ENCODE results near the gene RAB4A. TPM values are rescaled to one million over a fixed set of nuclear protein-coding genes. Genes with fewer than 3 reads are reported as not detected.

RAB4A gene
- total and polyA plus RNA-seq, 9 of the 15 experiments (the other 6 are each of a cell fraction or from before 2014, with no cell fraction given) = 8.3 to 61.0 (median 26.7) TPM

DNA sequence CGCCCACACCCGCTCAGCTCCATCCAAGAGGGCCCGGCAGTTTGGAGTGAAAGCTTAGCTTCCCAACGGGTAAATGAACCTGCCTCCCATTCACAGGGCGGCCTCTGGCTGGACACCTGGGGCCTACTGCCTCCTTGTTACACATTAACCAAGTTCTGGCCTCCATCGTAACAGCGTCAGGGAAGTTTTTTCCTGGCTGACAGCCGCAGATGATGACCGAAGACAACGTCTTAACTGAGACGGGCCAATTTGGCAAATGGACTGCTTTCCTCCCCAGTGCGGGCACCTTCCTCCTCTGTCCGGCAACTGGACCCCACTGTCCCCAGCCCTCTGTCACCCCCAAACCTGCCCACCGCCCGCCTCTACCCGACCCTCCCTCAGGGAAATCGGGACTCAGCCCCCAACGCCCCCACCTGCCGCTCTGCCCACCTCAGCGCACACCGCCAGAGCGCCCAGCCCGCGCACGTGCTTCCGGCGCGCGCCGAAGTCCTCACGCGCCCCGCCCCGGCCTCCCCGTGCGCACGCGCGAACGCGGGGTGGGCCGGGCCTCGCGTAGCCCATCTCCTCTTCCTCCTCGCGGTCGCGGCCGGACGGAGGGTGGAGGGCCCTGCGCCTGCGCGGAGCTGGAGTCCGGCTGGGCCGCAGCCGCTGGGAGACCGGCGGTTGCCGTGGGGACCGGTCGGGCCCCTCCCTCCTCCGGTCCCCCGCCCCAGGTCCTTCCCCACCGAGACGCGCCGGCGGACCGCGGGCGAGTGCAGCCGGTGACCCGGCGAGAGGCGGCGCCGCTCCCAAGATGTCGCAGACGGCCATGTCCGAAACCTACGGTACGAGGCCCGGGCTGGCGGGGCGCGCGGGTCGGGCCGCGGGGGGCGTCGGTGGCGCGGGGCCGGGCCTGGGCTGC lies at the start of gene RAB4A (continued):
- TF ChIP-seq, protein P1, sequence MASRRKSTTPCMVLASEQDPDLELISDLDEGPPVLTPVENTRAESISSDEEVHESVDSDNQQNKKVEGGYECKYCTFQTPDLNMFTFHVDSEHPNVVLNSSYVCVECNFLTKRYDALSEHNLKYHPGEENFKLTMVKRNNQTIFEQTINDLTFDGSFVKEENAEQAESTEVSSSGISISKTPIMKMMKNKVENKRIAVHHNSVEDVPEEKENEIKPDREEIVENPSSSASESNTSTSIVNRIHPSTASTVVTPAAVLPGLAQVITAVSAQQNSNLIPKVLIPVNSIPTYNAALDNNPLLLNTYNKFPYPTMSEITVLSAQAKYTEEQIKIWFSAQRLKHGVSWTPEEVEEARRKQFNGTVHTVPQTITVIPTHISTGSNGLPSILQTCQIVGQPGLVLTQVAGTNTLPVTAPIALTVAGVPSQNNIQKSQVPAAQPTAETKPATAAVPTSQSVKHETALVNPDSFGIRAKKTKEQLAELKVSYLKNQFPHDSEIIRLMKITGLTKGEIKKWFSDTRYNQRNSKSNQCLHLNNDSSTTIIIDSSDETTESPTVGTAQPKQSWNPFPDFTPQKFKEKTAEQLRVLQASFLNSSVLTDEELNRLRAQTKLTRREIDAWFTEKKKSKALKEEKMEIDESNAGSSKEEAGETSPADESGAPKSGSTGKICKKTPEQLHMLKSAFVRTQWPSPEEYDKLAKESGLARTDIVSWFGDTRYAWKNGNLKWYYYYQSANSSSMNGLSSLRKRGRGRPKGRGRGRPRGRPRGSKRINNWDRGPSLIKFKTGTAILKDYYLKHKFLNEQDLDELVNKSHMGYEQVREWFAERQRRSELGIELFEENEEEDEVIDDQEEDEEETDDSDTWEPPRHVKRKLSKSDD (conservative IDR thresholded peaks at IDR 0.05; ENCODE audit: low read length) = no peak
- TF ChIP-seq XRCC5 (IDR thresholded peaks at IDR 0.05; ENCODE audit: low read depth, low read length) (no peak), TBL1XR1 (IDR thresholded peaks at IDR 0.05; ENCODE audit: low read length in 2 of 2) (no peak), ZNF431 (CRISPR knock-in tag; IDR thresholded peaks at IDR 0.05) (peak; percentile 62; the same call in 1 of the 2 replicates), DACH1 (IDR thresholded peaks at IDR 0.05; ENCODE audit: partially characterized antibody) (no peak), KAT8 (IDR thresholded peaks at IDR 0.05; ENCODE audit: low read depth) (no peak), RBM25 (IDR thresholded peaks at IDR 0.05; ENCODE audit: low read depth, low read length, severe bottlenecking) (peak; percentile 29), ZNF184 (CRISPR knock-in tag; IDR thresholded peaks at IDR 0.05) (no peak), ZFP36 (IDR thresholded peaks at IDR 0.05; ENCODE audit: low read depth, low read length, partially characterized antibody) (no peak), BMI1 (IDR thresholded peaks at IDR 0.05; ENCODE audit: low read length) (peak; percentile 65; the same call in 1 of the 2 replicates), ADNP (tag; IDR thresholded peaks at IDR 0.05) (no peak), ZNF316 (IDR thresholded peaks at IDR 0.05) (no peak), ZNF124 (CRISPR knock-in tag; IDR thresholded peaks at IDR 0.05) (0 out of 2 replicates have a peak, but pooled peaks have one; percentile 24), HDAC8 (tag; IDR thresholded peaks at IDR 0.05) (peak; percentile 77; the same call in 1 of the 2 replicates)
- TF ChIP-seq, protein P2, sequence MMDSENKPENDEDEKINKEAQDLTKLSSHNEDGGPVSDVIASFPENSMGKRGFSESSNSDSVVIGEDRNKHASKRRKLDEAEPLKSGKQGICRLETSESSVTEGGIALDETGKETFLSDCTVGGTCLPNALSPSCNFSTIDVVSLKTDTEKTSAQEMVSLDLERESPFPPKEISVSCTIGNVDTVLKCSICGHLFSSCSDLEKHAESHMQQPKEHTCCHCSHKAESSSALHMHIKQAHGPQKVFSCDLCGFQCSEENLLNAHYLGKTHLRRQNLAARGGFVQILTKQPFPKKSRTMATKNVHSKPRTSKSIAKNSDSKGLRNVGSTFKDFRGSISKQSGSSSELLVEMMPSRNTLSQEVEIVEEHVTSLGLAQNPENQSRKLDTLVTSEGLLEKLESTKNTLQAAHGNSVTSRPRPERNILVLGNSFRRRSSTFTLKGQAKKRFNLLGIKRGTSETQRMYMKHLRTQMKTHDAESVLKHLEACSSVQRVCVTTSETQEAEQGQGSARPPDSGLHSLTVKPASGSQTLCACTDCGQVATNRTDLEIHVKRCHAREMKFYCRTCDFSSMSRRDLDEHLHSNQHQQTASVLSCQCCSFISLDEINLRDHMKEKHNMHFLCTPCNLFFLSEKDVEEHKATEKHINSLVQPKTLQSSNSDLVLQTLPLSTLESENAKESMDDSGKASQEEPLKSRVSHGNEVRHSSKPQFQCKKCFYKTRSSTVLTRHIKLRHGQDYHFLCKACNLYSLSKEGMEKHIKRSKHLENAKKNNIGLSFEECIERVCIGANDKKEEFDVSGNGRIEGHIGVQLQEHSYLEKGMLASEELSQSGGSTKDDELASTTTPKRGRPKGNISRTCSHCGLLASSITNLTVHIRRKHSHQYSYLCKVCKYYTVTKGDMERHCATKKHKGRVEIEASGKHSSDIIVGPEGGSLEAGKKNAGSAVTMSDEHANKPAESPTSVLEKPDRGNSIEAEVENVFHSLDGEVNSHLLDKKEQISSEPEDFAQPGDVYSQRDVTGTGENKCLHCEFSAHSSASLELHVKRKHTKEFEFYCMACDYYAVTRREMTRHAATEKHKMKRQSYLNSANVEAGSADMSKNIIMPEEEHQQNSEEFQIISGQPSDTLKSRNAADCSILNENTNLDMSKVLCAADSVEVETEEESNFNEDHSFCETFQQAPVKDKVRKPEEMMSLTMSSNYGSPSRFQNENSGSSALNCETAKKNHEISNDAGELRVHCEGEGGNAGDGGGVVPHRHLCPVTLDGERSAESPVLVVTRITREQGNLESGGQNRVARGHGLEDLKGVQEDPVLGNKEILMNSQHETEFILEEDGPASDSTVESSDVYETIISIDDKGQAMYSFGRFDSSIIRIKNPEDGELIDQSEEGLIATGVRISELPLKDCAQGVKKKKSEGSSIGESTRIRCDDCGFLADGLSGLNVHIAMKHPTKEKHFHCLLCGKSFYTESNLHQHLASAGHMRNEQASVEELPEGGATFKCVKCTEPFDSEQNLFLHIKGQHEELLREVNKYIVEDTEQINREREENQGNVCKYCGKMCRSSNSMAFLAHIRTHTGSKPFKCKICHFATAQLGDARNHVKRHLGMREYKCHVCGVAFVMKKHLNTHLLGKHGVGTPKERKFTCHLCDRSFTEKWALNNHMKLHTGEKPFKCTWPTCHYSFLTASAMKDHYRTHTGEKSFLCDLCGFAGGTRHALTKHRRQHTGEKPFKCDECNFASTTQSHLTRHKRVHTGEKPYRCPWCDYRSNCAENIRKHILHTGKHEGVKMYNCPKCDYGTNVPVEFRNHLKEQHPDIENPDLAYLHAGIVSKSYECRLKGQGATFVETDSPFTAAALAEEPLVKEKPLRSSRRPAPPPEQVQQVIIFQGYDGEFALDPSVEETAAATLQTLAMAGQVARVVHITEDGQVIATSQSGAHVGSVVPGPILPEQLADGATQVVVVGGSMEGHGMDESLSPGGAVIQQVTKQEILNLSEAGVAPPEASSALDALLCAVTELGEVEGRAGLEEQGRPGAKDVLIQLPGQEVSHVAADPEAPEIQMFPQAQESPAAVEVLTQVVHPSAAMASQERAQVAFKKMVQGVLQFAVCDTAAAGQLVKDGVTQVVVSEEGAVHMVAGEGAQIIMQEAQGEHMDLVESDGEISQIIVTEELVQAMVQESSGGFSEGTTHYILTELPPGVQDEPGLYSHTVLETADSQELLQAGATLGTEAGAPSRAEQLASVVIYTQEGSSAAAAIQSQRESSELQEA (IDR thresholded peaks at IDR 0.05; ENCODE audit: low read depth) = no peak
- TF ChIP-seq, protein P3, sequence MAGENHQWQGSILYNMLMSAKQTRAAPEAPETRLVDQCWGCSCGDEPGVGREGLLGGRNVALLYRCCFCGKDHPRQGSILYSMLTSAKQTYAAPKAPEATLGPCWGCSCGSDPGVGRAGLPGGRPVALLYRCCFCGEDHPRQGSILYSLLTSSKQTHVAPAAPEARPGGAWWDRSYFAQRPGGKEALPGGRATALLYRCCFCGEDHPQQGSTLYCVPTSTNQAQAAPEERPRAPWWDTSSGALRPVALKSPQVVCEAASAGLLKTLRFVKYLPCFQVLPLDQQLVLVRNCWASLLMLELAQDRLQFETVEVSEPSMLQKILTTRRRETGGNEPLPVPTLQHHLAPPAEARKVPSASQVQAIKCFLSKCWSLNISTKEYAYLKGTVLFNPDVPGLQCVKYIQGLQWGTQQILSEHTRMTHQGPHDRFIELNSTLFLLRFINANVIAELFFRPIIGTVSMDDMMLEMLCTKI (IDR thresholded peaks at IDR 0.05; ENCODE audit: partially characterized antibody) = no peak
